Activated naive CD8-positive, alpha-beta T cell treated with anti-CD3 and anti-CD28 coated beads, Interleukin-2, amount 50 U/mL, for 16 hours (primary cell): ENCODE results near the gene CLIC1.

ENCODE experiments used
- DNase-seq: peaks from one replicate; pipeline ENCODE4 v3.0.0-alpha.2; 2020; ENCODE audit warnings: low read depth, low spot score

The CLIC1 gene

GRCh38 chr6:31768363-31769257 lies 32.3 kb upstream of the CLIC1 start:
- no peak for DNase-seq

GRCh38 chr6:31767096-31767645 lies 30.8 kb upstream of the CLIC1 start:
- no peak for DNase-seq

- no peak for DNase-seq
Observed at GRCh38 chr6:31765910-31766794, 29.8 kb upstream of the CLIC1 start.

- no peak for DNase-seq
Observed at GRCh38 chr6:31765559-31765909, 29.2 kb upstream of the CLIC1 start.

GRCh38 chr6:31764198-31764597 lies 27.9 kb upstream of the CLIC1 start:
- DNase-seq, result no peak

GRCh38 chr6:31763619-31763940 lies 27.2 kb upstream of the CLIC1 start:
- DNase-seq, result no peak

GRCh38 chr6:31762878-31763618 lies 26.7 kb upstream of the CLIC1 start:
- DNase-seq, result no peak

- DNase-seq, result no peak
Observed at GRCh38 chr6:31762356-31762755, 26.0 kb upstream of the CLIC1 start, which contains the start of gene SAPCD1. SAPCD1 (plus strand) TSS chr6:31762656; CDS start chr6:31763055, 399 bp downstream.

- DNase-seq, result no peak
Observed at GRCh38 chr6:31761343-31761742, 25.0 kb upstream of the CLIC1 start.

- no peak for DNase-seq
Observed at GRCh38 chr6:31760790-31761189, 24.5 kb upstream of the CLIC1 start.

- DNase-seq, result no peak
Observed at GRCh38 chr6:31758281-31758680, 22.0 kb upstream of the CLIC1 start.

GRCh38 chr6:31752739-31753319 lies 16.5 kb upstream of the CLIC1 start:
- DNase-seq, result no peak

- no peak for DNase-seq
Observed at GRCh38 chr6:31750411-31751022, 14.2 kb upstream of the CLIC1 start.

- no peak for DNase-seq
Observed at GRCh38 chr6:31749301-31750036, 13.1 kb upstream of the CLIC1 start.

- DNase-seq, result no peak
Observed at GRCh38 chr6:31744422-31744821, 8.1 kb upstream of the CLIC1 start.

GRCh38 chr6:31742894-31743293 lies 6.6 kb upstream of the CLIC1 start:
- DNase-seq, result no peak

- DNase-seq, result no peak
Observed at GRCh38 chr6:31741815-31742214, 5.5 kb upstream of the CLIC1 start.

- no peak for DNase-seq
Observed at GRCh38 chr6:31740397-31741223, 4.3 kb upstream of the CLIC1 start.
